A673 (cell line): ENCODE results near the gene ASMTL. TPM values are rescaled to one million over a fixed set of nuclear protein-coding genes. Genes with fewer than 3 reads are reported as not detected.
"Not testable (repeated sequence)": the region's sequence is repeated elsewhere in the genome, so short reads cannot be mapped to it uniquely, and the experiment has no call there.

Experiments used
- BruUV-seq: library from RNA; stranded (reverse); fragments of 400-500 nt; replicated peaks from 2 replicates; lab custom pipeline; 2021; lab: Mats Ljungman, UMichigan
- CTCF ChIA-PET: fragments of 300-600 bp; sonication (Branson Sonifier 250); formaldehyde crosslinking; loops from one replicate; lab custom pipeline; 2022; ENCODE audit warnings: antibody characterized with exemption; lab: Charles Lee
- POLR2A ChIA-PET: fragments of 300-600 bp; sonication (Branson Sonifier 250); formaldehyde crosslinking; loops from one replicate; lab custom pipeline; 2022; ENCODE audit warnings: antibody characterized with exemption; ENCODE audit not compliant: low non-redundant PET; lab: Charles Lee
- DNase-seq: peaks from one replicate; pipeline ENCODE4 v3.0.0-alpha.2; 2015; ENCODE audit warnings: low spot score
- H3K27ac ChIP-seq: fragments of 200-600 bp; sonication (generic); 2 replicates; pipeline ENCODE4 v1.5.1; 2016; ENCODE audit warnings: mixed run types, low read depth, mild to moderate bottlenecking, mixed read lengths, antibody characterized with exemption, low read length; ENCODE audit not compliant: poor library complexity, severe bottlenecking
- H3K27me3 ChIP-seq: fragments of 200-600 bp; sonication (generic); replicated peaks from 2 replicates; pipeline ENCODE4 v1.6.1; 2017; ENCODE audit warnings: mixed run types, low read depth, mild to moderate bottlenecking, mixed read lengths, antibody characterized with exemption, low read length; ENCODE audit not compliant: insufficient read depth, poor library complexity
- H3K36me3 ChIP-seq: fragments of 200-600 bp; sonication (generic); 2 replicates; pipeline ENCODE4 v1.6.1; 2016; ENCODE audit warnings: mixed run types, mild to moderate bottlenecking, mixed read lengths, antibody characterized with exemption, low read length; ENCODE audit not compliant: insufficient read depth, poor library complexity, severe bottlenecking
- H3K4me1 ChIP-seq: fragments of 200-600 bp; sonication (generic); 2 replicates; pipeline ENCODE4 v1.6.1; 2017; ENCODE audit warnings: mixed run types, mild to moderate bottlenecking, mixed read lengths, antibody characterized with exemption, low read length; ENCODE audit not compliant: insufficient read depth, poor library complexity, severe bottlenecking
- H3K4me3 ChIP-seq: fragments of 200-600 bp; sonication (generic); 2 replicates; pipeline ENCODE4 v1.5.1; 2016; ENCODE audit warnings: low read depth, mixed run types, mild to moderate bottlenecking, mixed read lengths, low read length; ENCODE audit not compliant: poor library complexity, severe bottlenecking
- H3K9me3 ChIP-seq: fragments of 200-600 bp; sonication (generic); 2 replicates; pipeline ENCODE4 v1.6.1; 2016; ENCODE audit warnings: mixed run types, low read depth, mild to moderate bottlenecking, mixed read lengths, antibody characterized with exemption, low read length; ENCODE audit not compliant: poor library complexity, severe bottlenecking
- CTCF ChIP-seq: fragments of 300-800, 200-600 bp; sonication (generic); conservative IDR thresholded peaks from 2 replicates; pipeline ENCODE4 v1.5.1; 2017; ENCODE audit warnings: low read depth, mild to moderate bottlenecking, antibody characterized with exemption, low read length, moderate library complexity, mixed read lengths
- EZH2 ChIP-seq: fragments of 200-600 bp; sonication (generic); IDR thresholded peaks from 2 replicates; pipeline ENCODE4 v1.6.1; 2017; ENCODE audit warnings: borderline replicate concordance, low read depth, mild to moderate bottlenecking, mixed read lengths, antibody characterized with exemption, low read length; ENCODE audit not compliant: poor library complexity, severe bottlenecking
- intact Hi-C: fragments of 100-400 bp; cut with micrococcal nuclease; formaldehyde crosslinking; loops from one replicate; pipeline ENCODE4 v1.10.0; 2022; ENCODE audit not compliant: unreplicated experiment
- total RNA-seq: library from RNA; stranded (reverse); gene quantifications from 2 replicates; pipeline ENCODE4 v1.2.3, GENCODE V29; 2021

ASMTL gene
- total RNA-seq, 1 experiment from 2014 or later, result 24.9 TPM

DNA sequence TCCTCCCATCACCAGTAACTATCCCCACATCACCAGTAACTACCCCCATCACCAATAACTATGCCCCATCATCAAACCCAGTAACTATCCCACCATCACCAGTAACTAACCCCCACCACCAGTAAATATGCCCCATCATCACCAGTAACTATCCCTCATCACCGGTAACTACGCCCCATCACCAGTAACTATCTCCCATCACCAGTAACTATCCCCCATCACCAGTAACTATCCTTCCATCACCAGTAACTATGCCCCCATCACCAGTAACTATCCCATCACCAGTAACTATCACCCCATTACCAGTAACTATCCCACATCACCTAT is 2.9 kb downstream of the ASMTL start:
- TF ChIP-seq CTCF (no peak), EZH2 (no peak)
- no peak for DNase-seq
- ChIA-PET POLR2A (no interaction called here), CTCF (no interaction called here)
- Histone ChIP-seq H3K4me1 (no peaks in the 10 kb centered on the region), H3K27me3 (no peaks in the 10 kb centered on the region), H3K36me3 (no peaks in the 10 kb centered on the region), H3K27ac (no peak overlapping the region), H3K9me3 (no peaks in the 10 kb centered on the region), H3K4me3 (no peak overlapping the region)
- intact Hi-C loops, result loop anchor here (5.0 to 10.0 kb wide), 3 partner anchors 195 to 1145 kb away; no protein-coding TSS in a partner anchor
- BruUV-seq, result no TSS peak

DNA sequence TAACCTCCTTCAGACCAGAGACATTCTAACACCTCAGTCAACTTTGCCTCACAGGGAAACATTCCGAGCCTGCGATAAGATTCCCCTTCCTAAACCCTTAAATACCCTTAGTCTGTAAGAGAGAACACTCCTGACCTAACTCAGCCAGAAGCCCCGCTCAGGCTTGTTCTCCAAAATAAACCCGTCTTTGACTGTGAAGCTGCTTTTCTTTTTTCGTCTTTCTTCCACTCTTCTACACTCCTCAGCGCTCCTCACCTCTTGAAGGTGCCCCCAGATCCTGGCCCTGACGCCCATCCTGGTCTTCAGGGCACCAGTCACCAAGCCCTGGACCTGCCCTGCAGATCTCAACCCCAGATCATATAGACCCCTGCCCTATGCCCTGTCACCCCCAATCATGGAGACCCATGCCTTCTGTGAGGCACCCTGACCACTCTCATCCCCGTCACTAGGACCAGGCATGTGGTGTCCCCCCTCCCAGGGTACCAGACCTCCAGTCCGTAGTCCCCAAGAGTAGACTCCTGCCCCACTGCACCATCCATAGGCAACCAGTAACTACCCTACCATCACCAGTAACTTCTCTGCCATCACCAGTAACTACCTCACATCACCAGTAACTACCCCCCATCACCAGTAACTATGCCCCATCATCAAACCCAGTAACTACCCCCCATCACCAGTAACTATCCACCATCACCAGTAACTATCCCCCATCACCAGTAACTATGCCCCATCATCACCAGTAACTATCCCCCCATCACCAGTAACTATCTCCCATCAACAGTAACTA is 3.5 kb downstream of the ASMTL start:
- intact Hi-C loops, result no loop called here
- no peak overlapping the region for H3K4me3 ChIP-seq
- no peak overlapping the region for H3K27ac ChIP-seq
- no peaks in the 10 kb centered on the region for H3K9me3 ChIP-seq
- ChIA-PET POLR2A (no interaction called here), CTCF (no interaction called here)
- H3K36me3 ChIP-seq, result no peaks in the 10 kb centered on the region
- DNase-seq, result no peak
- H3K4me1 ChIP-seq, result no peaks in the 10 kb centered on the region
- TF ChIP-seq CTCF (no peak), EZH2 (no peak)
- no TSS peak for BruUV-seq
- no peaks in the 10 kb centered on the region for H3K27me3 ChIP-seq

- H3K36me3 ChIP-seq, CTCF ChIA-PET, H3K4me1 ChIP-seq, DNase-seq, POLR2A ChIA-PET, H3K27me3 ChIP-seq, H3K4me3 ChIP-seq, H3K27ac ChIP-seq, intact Hi-C loops, H3K9me3 ChIP-seq, BruUV-seq: not testable (repeated sequence)
Measured at GRCh38 chrX:1448573-1449001, 4.1 kb downstream of the ASMTL start.

DNA sequence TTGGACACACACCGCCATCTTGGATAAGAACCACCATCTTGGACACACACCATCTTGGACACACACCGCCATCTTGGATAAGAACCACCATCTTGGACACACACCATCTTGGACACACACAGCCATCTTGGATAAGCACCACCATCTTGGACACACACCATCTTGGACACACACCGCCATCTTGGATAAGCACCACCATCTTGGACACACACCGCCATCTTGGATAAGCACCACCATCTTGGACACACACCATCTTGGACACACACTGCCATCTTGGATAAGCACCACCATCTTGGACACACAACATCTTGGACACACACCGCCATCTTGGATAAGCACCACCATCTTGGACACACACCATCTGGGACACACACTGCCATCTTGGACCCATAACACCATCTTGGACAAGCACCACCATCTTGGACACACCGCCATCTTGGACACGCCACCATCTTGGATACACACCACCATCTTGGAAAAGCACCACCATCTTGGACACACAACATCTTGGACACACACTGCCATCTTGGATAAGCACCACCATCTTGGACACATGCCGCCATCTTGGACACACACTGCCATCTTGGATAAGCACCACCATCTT is 4.6 kb downstream of the ASMTL start:
- CTCF ChIA-PET, H3K27me3 ChIP-seq, H3K27ac ChIP-seq, POLR2A ChIA-PET, BruUV-seq, H3K4me1 ChIP-seq, H3K36me3 ChIP-seq, H3K4me3 ChIP-seq, intact Hi-C loops, DNase-seq, H3K9me3 ChIP-seq: not testable (repeated sequence)

DNA sequence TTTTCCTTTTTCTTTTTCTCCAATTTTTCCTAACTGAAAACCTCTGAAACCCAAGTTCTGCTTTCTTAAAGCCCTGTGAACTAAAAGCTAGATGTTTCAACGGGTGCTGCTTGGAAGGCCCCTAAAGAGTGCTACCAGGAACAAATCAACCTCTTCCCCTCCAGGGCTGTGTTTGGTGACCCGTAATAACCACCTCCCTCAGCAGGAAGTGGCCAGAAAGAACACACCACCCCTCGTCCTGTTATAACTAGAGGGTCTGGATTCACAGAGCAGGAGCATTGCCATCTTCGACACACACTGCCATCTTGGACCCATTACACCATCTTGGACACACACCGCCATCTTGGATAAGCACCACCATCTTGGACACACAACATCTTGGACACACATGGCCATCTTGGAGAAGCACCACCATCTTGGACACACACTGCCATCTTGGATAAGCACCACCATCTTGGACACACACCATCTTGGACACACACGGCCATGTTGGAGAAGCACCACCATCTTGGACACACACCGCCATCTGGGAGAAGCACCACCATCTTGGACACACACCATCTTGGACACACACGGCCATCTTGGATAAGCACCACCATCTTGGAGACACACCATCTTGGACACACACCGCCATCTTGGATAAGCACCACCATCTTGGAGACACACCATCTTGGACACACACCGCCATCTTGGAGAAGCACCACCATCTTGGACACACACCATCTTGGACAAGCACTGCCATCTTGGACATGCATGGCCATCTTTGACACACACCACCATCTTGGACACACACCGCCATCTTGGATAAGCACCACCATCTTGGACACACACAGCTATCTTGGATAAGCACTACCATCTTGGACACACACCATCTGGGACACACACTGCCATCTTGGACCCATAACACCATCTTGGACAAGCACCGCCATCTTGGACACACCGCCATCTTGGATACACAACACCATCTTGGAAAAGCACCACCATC is 5.4 kb downstream of the ASMTL start:
- H3K4me1 ChIP-seq, H3K9me3 ChIP-seq, H3K36me3 ChIP-seq, POLR2A ChIA-PET, CTCF ChIA-PET, DNase-seq, H3K27me3 ChIP-seq, BruUV-seq, intact Hi-C loops, H3K4me3 ChIP-seq, H3K27ac ChIP-seq: not testable (repeated sequence)
